Measurements from ENCODE around the gene RMDN3.
A peak's percentile ranks its signal among the peaks of the same experiment; 100 is the strongest.

Gene RMDN3

GRCh38 chr15:40754883-40755811 is at the start of gene RMDN3:
TSS of gene RMDN3 (minus strand) at chr15:40755254. CDS start at chr15:40754783, 471 bp downstream.
- DNase-seq: peak; percentile 98

- DNase-seq: no peak
These were observed 48.6 kb upstream of the RMDN3 start for GRCh38 chr15:40803688-40804087.

- DNase-seq: no peak
These were observed 48.0 kb upstream of the RMDN3 start for GRCh38 chr15:40803076-40803475.

- DNase-seq: no peak
These were observed 44.5 kb upstream of the RMDN3 start for GRCh38 chr15:40799523-40799922.

- DNase-seq: no peak
These were observed 41.5 kb upstream of the RMDN3 start for GRCh38 chr15:40796512-40796911.

- no peak for DNase-seq
These were observed 41.0 kb upstream of the RMDN3 start for GRCh38 chr15:40796041-40796440.

- peak; percentile 49 for DNase-seq
These were observed 38.3 kb upstream of the RMDN3 start for GRCh38 chr15:40793216-40793989.

GRCh38 chr15:40792394-40792793 is 37.3 kb upstream of the RMDN3 start:
- peak; percentile 65 for DNase-seq

- no peak for DNase-seq
These were observed 35.7 kb upstream of the RMDN3 start for GRCh38 chr15:40790718-40791117.

- no peak for DNase-seq
These were observed 34.9 kb upstream of the RMDN3 start for GRCh38 chr15:40789999-40790398.

- DNase-seq: no peak
These were observed 34.1 kb upstream of the RMDN3 start for GRCh38 chr15:40789119-40789518.

GRCh38 chr15:40787991-40788390 is 32.9 kb upstream of the RMDN3 start:
- peak; percentile 58 for DNase-seq

- DNase-seq: peak; percentile 87
These were observed 32.3 kb upstream of the RMDN3 start for GRCh38 chr15:40787344-40787841.

- DNase-seq: no peak
These were observed 30.8 kb upstream of the RMDN3 start for GRCh38 chr15:40785814-40786213.

- DNase-seq: no peak
These were observed 30.1 kb upstream of the RMDN3 start for GRCh38 chr15:40785164-40785563.

GRCh38 chr15:40782609-40783227 is 27.7 kb upstream of the RMDN3 start:
- peak; percentile 83 for DNase-seq

- no peak for DNase-seq
These were observed 21.6 kb upstream of the RMDN3 start for GRCh38 chr15:40776537-40777141.

- DNase-seq: no peak
These were observed 20.9 kb upstream of the RMDN3 start for GRCh38 chr15:40775740-40776536.

- DNase-seq: no peak
These were observed 20.0 kb upstream of the RMDN3 start for GRCh38 chr15:40775007-40775406.

- DNase-seq: no peak
These were observed 18.8 kb upstream of the RMDN3 start for GRCh38 chr15:40773902-40774301.

GRCh38 chr15:40773496-40773895 is 18.4 kb upstream of the RMDN3 start:
- DNase-seq: no peak

- no peak for DNase-seq
These were observed 17.0 kb upstream of the RMDN3 start for GRCh38 chr15:40772014-40772413.
